Ishikawa (cell line): ENCODE results near the gene HAL.

ENCODE experiments used
- CEBPB ChIP-seq: IDR thresholded peaks from 2 replicates; pipeline ENCODE4 v1.6.1; 2012
- CREB1 ChIP-seq: IDR thresholded peaks from 2 replicates; pipeline ENCODE4 v1.6.1; 2012; ENCODE audit warnings: low read depth
- EGR1 ChIP-seq: IDR thresholded peaks from 2 replicates; pipeline ENCODE4 v1.6.1; 2012
- EP300 ChIP-seq: IDR thresholded peaks from 2 replicates; pipeline ENCODE4 v1.6.1; 2012; ENCODE audit warnings: borderline replicate concordance
- FOXM1 ChIP-seq: IDR thresholded peaks from 2 replicates; pipeline ENCODE4 v1.6.1; 2012; ENCODE audit warnings: low read depth, borderline replicate concordance
- MAX ChIP-seq: IDR thresholded peaks from 2 replicates; pipeline ENCODE4 v1.6.1; 2012
- NFIC ChIP-seq: IDR thresholded peaks from 2 replicates; pipeline ENCODE4 v1.6.1; 2012
- RAD21 ChIP-seq: IDR thresholded peaks from 2 replicates; pipeline ENCODE4 v1.6.1; 2012; ENCODE audit warnings: low read depth
- TAF1 ChIP-seq: IDR thresholded peaks from 2 replicates; pipeline ENCODE4 v1.6.1; 2012; ENCODE audit warnings: low read depth, mild to moderate bottlenecking
- TCF12 ChIP-seq: IDR thresholded peaks from 2 replicates; pipeline ENCODE4 v1.6.1; 2012; ENCODE audit warnings: low read depth
- TEAD4 ChIP-seq: IDR thresholded peaks from 2 replicates; pipeline ENCODE4 v1.6.1; 2012
- YY1 ChIP-seq: IDR thresholded peaks from 2 replicates; pipeline ENCODE4 v1.6.1; 2012; ENCODE audit warnings: low read depth
- ZBTB7A ChIP-seq: IDR thresholded peaks from 2 replicates; pipeline ENCODE4 v1.6.1; 2012; ENCODE audit warnings: low read depth
- TF ChIP-seq, protein P1 (sequence below): IDR thresholded peaks from 2 replicates; pipeline ENCODE4 v1.6.1; 2012
- TF ChIP-seq, protein P2 (sequence below): IDR thresholded peaks from 2 replicates; pipeline ENCODE4 v1.6.1; 2012; ENCODE audit warnings: low read depth, mild to moderate bottlenecking

Gene HAL

GRCh38 chr12:95988506-95989275 lies 7.5 kb downstream of the HAL start:
- no peak for TF ChIP-seq TEAD4
- TF ChIP-seq FOXM1, result no peak
- no peak for TF ChIP-seq YY1
- TF ChIP-seq ZBTB7A, result no peak
- TF ChIP-seq CREB1, result no peak
- TF ChIP-seq, protein P1, sequence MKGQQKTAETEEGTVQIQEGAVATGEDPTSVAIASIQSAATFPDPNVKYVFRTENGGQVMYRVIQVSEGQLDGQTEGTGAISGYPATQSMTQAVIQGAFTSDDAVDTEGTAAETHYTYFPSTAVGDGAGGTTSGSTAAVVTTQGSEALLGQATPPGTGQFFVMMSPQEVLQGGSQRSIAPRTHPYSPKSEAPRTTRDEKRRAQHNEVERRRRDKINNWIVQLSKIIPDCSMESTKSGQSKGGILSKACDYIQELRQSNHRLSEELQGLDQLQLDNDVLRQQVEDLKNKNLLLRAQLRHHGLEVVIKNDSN, result no peak
- TF ChIP-seq NFIC, result no peak
- no peak for TF ChIP-seq TAF1
- TF ChIP-seq, protein P2, sequence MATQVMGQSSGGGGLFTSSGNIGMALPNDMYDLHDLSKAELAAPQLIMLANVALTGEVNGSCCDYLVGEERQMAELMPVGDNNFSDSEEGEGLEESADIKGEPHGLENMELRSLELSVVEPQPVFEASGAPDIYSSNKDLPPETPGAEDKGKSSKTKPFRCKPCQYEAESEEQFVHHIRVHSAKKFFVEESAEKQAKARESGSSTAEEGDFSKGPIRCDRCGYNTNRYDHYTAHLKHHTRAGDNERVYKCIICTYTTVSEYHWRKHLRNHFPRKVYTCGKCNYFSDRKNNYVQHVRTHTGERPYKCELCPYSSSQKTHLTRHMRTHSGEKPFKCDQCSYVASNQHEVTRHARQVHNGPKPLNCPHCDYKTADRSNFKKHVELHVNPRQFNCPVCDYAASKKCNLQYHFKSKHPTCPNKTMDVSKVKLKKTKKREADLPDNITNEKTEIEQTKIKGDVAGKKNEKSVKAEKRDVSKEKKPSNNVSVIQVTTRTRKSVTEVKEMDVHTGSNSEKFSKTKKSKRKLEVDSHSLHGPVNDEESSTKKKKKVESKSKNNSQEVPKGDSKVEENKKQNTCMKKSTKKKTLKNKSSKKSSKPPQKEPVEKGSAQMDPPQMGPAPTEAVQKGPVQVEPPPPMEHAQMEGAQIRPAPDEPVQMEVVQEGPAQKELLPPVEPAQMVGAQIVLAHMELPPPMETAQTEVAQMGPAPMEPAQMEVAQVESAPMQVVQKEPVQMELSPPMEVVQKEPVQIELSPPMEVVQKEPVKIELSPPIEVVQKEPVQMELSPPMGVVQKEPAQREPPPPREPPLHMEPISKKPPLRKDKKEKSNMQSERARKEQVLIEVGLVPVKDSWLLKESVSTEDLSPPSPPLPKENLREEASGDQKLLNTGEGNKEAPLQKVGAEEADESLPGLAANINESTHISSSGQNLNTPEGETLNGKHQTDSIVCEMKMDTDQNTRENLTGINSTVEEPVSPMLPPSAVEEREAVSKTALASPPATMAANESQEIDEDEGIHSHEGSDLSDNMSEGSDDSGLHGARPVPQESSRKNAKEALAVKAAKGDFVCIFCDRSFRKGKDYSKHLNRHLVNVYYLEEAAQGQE, result no peak
- no peak for TF ChIP-seq CEBPB

- TF ChIP-seq FOXM1 (no peak), NFIC (no peak), MAX (no peak)
- TF ChIP-seq, protein P2, result no peak
- TF ChIP-seq, protein P1, result no peak
Observed at GRCh38 chr12:95986635-95987570, 9.2 kb downstream of the HAL start.

GRCh38 chr12:95984682-95985081 lies 11.5 kb downstream of the HAL start:
- TF ChIP-seq CEBPB (no peak), ZBTB7A (no peak), FOXM1 (no peak), TAF1 (no peak), EP300 (no peak), EGR1 (no peak), TCF12 (no peak), NFIC (no peak), TEAD4 (no peak), CREB1 (no peak)
- TF ChIP-seq, protein P2, result no peak

DNA sequence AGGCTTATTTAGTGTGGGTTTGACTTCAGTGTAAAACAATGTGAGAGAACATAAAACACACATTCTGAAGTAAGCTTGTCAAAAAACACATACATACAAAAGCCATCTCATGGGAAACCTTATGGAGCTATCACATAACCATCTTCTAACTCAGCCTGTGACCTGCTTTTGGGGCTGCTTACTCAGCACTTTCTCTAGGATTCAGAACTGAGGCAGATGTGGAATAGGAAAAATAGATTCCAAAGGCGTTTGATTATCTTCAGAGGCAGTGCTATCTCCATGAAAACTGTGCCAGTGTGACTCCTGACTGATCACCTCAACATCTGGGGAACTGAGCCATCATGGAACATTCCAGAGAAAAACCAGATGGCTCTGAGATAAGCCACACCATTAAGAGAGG lies 13.5 kb downstream of the HAL start:
- TF ChIP-seq MAX, result no peak
- TF ChIP-seq NFIC, result no peak
- TF ChIP-seq TEAD4, result no peak
- no peak for TF ChIP-seq EP300
- TF ChIP-seq TAF1, result no peak
- no peak for TF ChIP-seq TCF12
- TF ChIP-seq CEBPB, result no peak
- no peak for TF ChIP-seq CREB1
- no peak for TF ChIP-seq RAD21
- TF ChIP-seq, protein P1, result no peak
- no peak for TF ChIP-seq YY1
